22Rv1 (cell line): ENCODE measurements around the gene CCDC91.

Experiments
- CTCF ChIP-seq: fragments of 450-650 bp; IDR thresholded peaks from 2 replicates; pipeline ENCODE4 v1.5.1; 2017; ENCODE audit warnings: mild to moderate bottlenecking
- ZFX ChIP-seq: fragments of 450-650 bp; IDR thresholded peaks from 2 replicates; pipeline ENCODE4 v1.6.1; 2017; ENCODE audit warnings: antibody characterized with exemption, borderline replicate concordance

GRCh38 chr12:28145216-28145615, 45.0 kb upstream of the CCDC91 start:
- no peak for TF ChIP-seq CTCF
- TF ChIP-seq ZFX = no peak
